Activated CD4-positive, alpha-beta T cell treated with anti-CD3 and anti-CD28 coated beads for 36 hours (primary cell): Measurements from ENCODE around the gene TSPAN9. TPM values are rescaled to one million over a fixed set of nuclear protein-coding genes. Genes with fewer than 3 reads are reported as not detected.

ENCODE experiments used
- ATAC-seq: fragments of 200-7000 bp; cut with Tn5 transposase; one replicate; pipeline ENCODE4 v1.10.0; 2021; ENCODE audit warnings: mild to moderate bottlenecking, moderate library complexity
- CTCF ChIA-PET: fragments of 350-600 bp; sonication (Branson Sonifier 250); formaldehyde crosslinking; loops from one replicate; lab custom pipeline; 2021; ENCODE audit warnings: antibody characterized with exemption; lab: Charles Lee
- POLR2A ChIA-PET: fragments of 350-600 bp; sonication (Branson Sonifier 250); formaldehyde crosslinking; loops from one replicate; lab custom pipeline; 2021; ENCODE audit warnings: antibody characterized with exemption, inconsistent platforms; lab: Charles Lee
- DNase-seq: peaks from one replicate; pipeline ENCODE4 v3.0.0-alpha.2; 2020
- H3K27ac Mint-ChIP-seq: one replicate; pipeline ENCODE4 v1.8.0; 2021; ENCODE audit warnings: mixed read lengths
- H3K27me3 Mint-ChIP-seq: one replicate; pipeline ENCODE4 v1.8.0; 2021; ENCODE audit warnings: mixed read lengths
- H3K36me3 Mint-ChIP-seq: one replicate; pipeline ENCODE4 v1.8.0; 2021; ENCODE audit warnings: low read depth, mixed read lengths
- H3K4me1 Mint-ChIP-seq: one replicate; pipeline ENCODE4 v1.8.0; 2021; ENCODE audit warnings: mixed read lengths
- H3K4me3 Mint-ChIP-seq: one replicate; pipeline ENCODE4 v1.8.0; 2021; ENCODE audit warnings: mild to moderate bottlenecking, moderate library complexity, mixed read lengths
- H3K9me3 Mint-ChIP-seq: one replicate; pipeline ENCODE4 v1.8.0; 2021; ENCODE audit warnings: low read depth, mixed read lengths
- intact Hi-C, 2 experiments: fragments of 100-400 bp; cut with DNase I in 1 of 2; cut with micrococcal nuclease in 1 of 2; formaldehyde crosslinking; loops; one replicate each; pipeline versions ENCODE4 v1.14.2 to v1.15.1; 2022 to 2024; cut with DNase I, micrococcal nuclease
- total RNA-seq, 2 experiments: library from RNA; stranded (reverse); gene quantifications; one replicate each; pipeline ENCODE4 v1.2.3, GENCODE V29; 2021

The TSPAN9 gene
- total RNA-seq, 2 experiments from 2014 or later: 0.82 to 1.3 TPM

DNA sequence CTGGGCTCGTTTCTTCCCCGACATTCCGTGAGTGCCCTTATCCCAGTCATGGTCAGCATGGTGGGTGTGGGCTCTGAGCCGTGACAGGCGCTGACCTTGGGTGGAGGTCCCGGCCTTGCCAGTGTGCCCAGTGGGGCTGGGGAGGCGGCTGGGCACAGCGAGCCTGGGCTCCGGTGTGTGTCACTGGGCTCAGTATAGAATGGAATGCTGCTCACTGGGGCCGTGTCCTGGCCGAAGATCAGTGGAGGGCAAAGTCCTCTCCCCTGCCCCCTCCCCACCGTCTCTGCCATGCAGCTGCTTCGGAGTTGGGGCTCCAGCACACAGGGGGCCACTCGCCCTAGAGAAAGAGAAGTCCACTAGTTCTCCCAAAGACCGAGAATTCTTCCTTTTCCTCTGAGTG, 164.4 kb downstream of the TSPAN9 start:
- Mint-ChIP-seq H3K4me3 (no peak overlapping the region), H3K27me3 (no peaks in the 10 kb centered on the region), H3K4me1 (no peaks in the 10 kb centered on the region), H3K27ac (no peak overlapping the region), H3K36me3 (no peaks in the 10 kb centered on the region), H3K9me3 (no peaks in the 10 kb centered on the region)
- DNase-seq (no peak), ATAC-seq (no peak)
- CTCF ChIA-PET: no interaction called here
- POLR2A ChIA-PET: no interaction called here
- intact Hi-C loops: no loop called here

DNA sequence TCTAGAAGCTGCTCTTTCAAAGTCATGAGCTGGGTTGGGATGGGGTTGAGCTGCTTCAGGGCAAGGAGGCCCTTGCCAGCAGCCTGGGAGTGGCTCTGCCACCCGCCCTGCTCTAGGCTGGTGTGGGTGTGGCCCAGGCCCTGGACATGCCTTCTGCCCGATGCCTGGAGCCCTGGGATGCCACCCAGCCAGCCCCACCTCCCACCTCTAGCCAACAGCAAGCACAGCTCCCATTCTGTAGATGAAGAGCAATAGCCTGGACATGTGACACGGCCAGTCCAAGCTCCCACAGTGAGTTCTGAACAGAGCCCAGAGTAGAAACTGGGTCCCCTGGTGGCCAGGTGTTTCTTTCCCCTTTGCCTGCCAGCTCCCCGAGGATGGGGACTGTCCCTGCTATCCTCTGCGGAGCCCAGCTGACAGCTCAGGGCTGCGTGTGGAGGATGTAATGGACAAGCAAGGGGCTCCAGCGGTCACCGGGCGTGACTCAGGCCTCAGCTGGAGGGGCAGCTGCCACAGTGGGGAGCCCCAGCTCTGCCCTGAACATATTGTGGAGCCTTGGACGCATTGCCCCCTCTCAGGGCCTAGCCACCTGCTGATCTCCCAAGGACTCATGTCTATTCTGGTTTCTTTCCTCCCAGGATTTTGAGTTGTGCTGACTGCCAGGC, 165.2 kb downstream of the TSPAN9 start:
- H3K4me1 Mint-ChIP-seq: no peaks in the 10 kb centered on the region
- DNase-seq: no peak
- ChIA-PET POLR2A (no interaction called here), CTCF (interaction anchor here (1.6 kb wide), 1 partner anchor 33 kb away, joined by 6 read pairs; no protein-coding TSS in a partner anchor)
- no peaks in the 10 kb centered on the region for H3K9me3 Mint-ChIP-seq
- no peak overlapping the region for H3K4me3 Mint-ChIP-seq
- ATAC-seq: no peak
- no peaks in the 10 kb centered on the region for H3K36me3 Mint-ChIP-seq
- H3K27ac Mint-ChIP-seq: no peak overlapping the region
- no peaks in the 10 kb centered on the region for H3K27me3 Mint-ChIP-seq
- intact Hi-C loops: no loop called here

DNA sequence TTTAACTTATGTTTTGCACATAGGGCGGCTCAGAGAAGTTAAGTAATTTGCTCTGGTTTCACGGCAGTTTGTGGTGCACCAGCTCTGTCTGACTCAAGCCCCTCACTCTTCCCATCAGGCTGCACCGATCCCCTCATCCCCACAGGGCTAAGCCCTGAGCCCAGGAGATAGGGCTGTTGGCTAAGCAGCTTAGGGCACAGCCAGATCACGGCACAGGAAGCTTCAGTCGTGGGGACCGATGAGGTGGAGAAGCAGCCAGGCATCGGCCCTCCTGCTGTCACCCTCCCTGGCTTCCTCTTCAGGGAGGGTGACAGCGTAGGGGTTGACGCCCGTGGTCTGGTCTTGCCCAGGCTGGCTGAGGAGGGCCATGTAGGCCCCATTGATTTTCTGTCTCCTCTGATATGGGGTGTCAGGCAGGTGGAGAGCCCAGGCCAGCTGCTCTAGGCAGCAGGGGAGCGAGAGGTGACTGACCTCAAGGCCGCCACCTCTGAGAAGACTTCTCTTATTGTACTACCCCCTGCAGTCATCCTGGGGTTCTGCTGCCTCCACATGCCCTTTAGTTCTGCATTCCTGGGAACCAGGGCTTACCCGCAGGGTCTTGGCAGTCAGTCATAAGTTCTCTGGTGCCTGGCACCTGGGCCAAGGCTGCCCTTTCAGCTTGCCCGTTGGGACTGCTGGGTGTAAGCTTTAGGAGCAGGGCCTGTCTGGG, 166.4 kb downstream of the TSPAN9 start:
- Mint-ChIP-seq H3K9me3 (no peaks in the 10 kb centered on the region), H3K36me3 (no peaks in the 10 kb centered on the region), H3K4me1 (no peaks in the 10 kb centered on the region), H3K27me3 (no peaks in the 10 kb centered on the region), H3K27ac (no peak overlapping the region), H3K4me3 (no peak overlapping the region)
- ATAC-seq (no peak), DNase-seq (no peak)
- ChIA-PET POLR2A (no interaction called here), CTCF (interaction anchor here (1.6 kb wide), 1 partner anchor 32 kb away, joined by 6 read pairs; no protein-coding TSS in a partner anchor)
- intact Hi-C loops: no loop called here

DNA sequence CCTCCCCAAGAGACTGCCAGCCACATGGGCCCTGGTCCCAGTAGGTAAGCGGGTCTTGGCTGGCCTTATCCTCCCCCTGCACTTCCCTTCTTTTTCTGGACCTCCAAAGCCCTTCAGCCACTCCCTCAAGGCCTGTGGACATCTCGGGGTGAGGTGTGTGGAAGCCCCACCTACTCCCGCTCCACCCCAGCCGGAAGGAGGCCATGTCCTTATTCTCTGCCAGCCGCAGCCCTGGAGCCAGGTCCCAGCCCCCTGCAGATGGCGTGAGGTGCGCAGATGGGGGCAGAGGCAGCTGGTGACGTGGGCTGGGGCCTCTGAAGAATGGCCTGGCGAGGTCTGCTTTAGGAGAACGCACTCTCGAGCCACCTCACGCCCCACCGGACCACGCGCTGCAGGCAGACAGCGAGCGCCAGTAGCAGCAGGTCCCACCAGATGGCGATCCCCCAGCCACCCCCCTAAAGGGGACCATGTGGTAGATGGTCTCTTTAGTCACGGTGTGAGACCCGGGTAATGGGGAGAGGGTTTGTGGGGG, 167.1 kb downstream of the TSPAN9 start:
- CTCF ChIA-PET: no interaction called here
- Mint-ChIP-seq H3K36me3 (no peaks in the 10 kb centered on the region), H3K9me3 (no peaks in the 10 kb centered on the region), H3K4me3 (no peak overlapping the region), H3K27ac (no peak overlapping the region), H3K27me3 (no peaks in the 10 kb centered on the region), H3K4me1 (peaks cover 4% of the 10 kb centered on the region)
- no peak for ATAC-seq
- POLR2A ChIA-PET: no interaction called here
- DNase-seq: no peak
- intact Hi-C loops: no loop called here

DNA sequence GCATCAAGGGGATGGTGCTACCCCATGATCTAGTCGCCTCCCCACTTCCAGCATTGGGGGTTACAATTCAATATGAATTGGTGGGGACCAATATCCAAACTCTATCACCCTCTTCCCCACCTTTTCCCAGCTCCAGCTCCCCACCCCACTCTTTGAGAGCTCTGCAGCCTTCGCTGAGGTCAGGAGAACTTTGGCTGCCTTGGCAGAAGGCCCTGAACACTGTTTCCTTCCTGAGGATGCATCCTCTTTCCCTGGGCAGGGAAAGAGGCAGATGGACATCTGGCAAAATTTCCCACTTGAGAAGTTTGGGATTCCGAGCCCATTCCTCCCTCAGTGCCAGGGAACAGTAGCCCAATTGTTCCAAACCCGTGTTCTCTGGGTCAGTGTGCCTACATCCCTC, 169.1 kb downstream of the TSPAN9 start:
- ATAC-seq (no peak), DNase-seq (no peak)
- Mint-ChIP-seq H3K36me3 (no peaks in the 10 kb centered on the region), H3K27ac (no peak overlapping the region), H3K4me1 (peaks cover 6% of the 10 kb centered on the region), H3K27me3 (no peaks in the 10 kb centered on the region), H3K4me3 (no peak overlapping the region), H3K9me3 (no peaks in the 10 kb centered on the region)
- ChIA-PET CTCF (interaction anchor here (0.7 kb wide), 1 partner anchor 1776 kb away, joined by 3 read pairs; no protein-coding TSS in a partner anchor), POLR2A (no interaction called here)
- intact Hi-C loops: no loop called here

DNA sequence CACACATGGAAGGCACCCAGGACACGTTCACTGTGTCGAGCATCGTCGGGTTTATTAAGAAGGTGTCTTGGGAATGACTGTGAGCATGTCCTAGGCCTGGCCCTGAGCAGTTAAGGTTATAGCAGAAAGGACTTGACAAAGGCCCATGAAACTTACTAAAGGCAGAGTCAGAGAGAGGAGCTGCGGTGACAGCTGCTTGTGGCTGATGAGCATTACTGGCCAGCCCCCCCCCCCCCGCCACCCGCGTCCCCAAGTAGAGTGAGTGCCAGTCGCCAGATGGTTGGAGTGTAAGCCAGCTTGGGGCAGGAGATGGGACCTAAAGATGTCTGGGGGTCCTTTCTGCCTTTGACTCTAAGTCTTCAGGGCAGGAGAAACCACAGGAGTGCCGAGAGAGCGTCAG, 169.9 kb downstream of the TSPAN9 start:
- CTCF ChIA-PET: no interaction called here
- Mint-ChIP-seq H3K9me3 (no peaks in the 10 kb centered on the region), H3K27ac (no peak overlapping the region), H3K4me3 (no peak overlapping the region), H3K27me3 (no peaks in the 10 kb centered on the region), H3K36me3 (no peaks in the 10 kb centered on the region), H3K4me1 (peaks cover 6% of the 10 kb centered on the region)
- intact Hi-C loops: no loop called here
- POLR2A ChIA-PET: no interaction called here
- no peak for DNase-seq
- ATAC-seq: no peak

DNA sequence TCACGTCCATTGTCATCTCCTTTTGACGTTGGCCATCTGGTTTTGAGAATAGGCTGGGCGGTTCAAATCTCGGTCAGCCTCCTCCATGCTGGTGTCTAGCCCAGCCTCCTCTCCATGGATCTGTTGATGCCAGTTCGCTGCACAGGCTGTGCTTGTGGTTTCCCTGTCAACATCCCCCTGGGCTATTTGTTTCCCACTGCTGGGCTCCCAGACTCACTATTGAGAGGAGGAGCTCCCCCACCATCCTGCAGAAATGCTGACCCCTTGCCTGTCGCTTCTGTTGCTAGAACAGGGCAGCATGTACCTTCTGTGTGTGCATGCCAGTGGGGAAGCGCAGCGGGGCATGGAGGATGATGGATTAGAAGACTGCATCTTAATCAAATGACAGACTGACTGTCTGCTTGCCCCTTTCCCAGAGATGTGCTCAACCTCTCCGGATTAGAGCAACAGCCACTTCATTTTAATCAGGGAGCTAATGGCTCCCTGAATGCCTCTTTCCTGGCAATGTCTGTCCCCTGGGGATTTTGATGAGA, 170.5 kb downstream of the TSPAN9 start:
- intact Hi-C loops: no loop called here
- CTCF ChIA-PET: interaction anchor here (1.3 kb wide), 1 partner anchor 28 kb away, joined by 6 read pairs; no protein-coding TSS in a partner anchor
- no peaks in the 10 kb centered on the region for H3K9me3 Mint-ChIP-seq
- no peak for DNase-seq
- H3K27me3 Mint-ChIP-seq: no peaks in the 10 kb centered on the region
- no peaks in the 10 kb centered on the region for H3K36me3 Mint-ChIP-seq
- no peak overlapping the region for H3K27ac Mint-ChIP-seq
- ATAC-seq: no peak
- no peak overlapping the region for H3K4me3 Mint-ChIP-seq
- POLR2A ChIA-PET: no interaction called here
- H3K4me1 Mint-ChIP-seq: peaks cover 6% of the 10 kb centered on the region

DNA sequence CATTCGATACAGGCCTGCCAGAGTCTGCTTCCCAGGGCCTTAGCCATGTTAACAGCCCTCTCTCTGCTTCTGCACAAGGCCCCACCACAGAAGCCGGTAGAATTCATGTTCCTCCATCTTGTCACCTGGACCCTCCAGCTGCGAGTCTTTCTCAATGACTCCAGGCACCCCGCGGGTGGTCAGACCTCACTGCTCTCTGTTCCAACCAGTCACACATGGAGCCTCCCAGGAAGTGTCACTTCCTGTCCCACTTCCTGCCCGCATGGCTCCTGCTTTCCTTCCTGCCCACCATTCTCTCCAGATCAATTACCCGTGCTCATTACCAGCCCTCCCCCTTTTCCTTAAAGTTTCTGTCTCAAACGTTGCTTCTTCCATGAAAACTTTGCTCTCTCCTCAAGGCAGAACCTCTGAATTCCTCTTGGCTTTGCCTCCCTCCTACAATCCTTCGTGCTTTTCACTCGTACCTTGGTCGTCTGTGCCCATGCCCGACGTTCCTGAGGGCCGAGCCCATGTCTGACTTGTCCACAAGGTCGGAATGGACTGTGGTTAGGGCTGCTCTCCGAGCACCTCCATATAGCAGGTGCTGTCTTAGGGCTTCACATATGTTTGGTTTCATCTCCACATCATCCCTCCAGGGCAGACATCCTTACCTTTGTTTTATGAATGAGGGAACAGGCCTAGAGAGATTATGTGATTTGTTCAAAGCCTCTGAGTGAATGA, 172.1 kb downstream of the TSPAN9 start:
- H3K4me1 Mint-ChIP-seq: peaks cover 6% of the 10 kb centered on the region
- no peaks in the 10 kb centered on the region for H3K36me3 Mint-ChIP-seq
- no peaks in the 10 kb centered on the region for H3K27me3 Mint-ChIP-seq
- peak overlapping the region; percentile 4 for H3K27ac Mint-ChIP-seq
- no peaks in the 10 kb centered on the region for H3K9me3 Mint-ChIP-seq
- intact Hi-C loops: no loop called here
- no peak overlapping the region for H3K4me3 Mint-ChIP-seq
- ChIA-PET CTCF (no interaction called here), POLR2A (no interaction called here)
- ATAC-seq: no peak
- DNase-seq: no peak

DNA sequence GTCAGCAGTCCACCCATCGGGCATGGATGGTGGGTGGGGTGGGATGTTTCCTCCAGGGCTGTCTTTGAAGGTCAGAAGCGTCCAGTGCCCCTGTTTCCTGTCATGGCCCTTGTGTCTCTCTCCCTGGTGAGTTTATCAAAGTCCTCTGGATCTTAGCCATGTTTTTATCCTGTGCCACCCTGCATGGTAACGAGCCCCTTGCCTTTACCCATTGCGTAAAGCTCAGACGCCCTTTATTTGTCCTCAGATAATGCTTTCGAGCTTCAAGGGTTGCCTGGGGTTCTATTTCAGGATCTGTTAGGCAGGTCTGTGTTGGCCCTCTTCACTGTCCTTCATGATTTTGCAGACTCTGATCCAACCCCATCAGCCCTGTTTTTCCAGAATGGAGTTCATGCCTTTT, 172.9 kb downstream of the TSPAN9 start:
- ChIA-PET CTCF (no interaction called here), POLR2A (no interaction called here)
- intact Hi-C loops: no loop called here
- no peaks in the 10 kb centered on the region for H3K36me3 Mint-ChIP-seq
- no peaks in the 10 kb centered on the region for H3K9me3 Mint-ChIP-seq
- H3K27me3 Mint-ChIP-seq: no peaks in the 10 kb centered on the region
- H3K4me3 Mint-ChIP-seq: no peak overlapping the region
- peaks cover 6% of the 10 kb centered on the region for H3K4me1 Mint-ChIP-seq
- ATAC-seq (no peak), DNase-seq (no peak)
- H3K27ac Mint-ChIP-seq: no peak overlapping the region

DNA sequence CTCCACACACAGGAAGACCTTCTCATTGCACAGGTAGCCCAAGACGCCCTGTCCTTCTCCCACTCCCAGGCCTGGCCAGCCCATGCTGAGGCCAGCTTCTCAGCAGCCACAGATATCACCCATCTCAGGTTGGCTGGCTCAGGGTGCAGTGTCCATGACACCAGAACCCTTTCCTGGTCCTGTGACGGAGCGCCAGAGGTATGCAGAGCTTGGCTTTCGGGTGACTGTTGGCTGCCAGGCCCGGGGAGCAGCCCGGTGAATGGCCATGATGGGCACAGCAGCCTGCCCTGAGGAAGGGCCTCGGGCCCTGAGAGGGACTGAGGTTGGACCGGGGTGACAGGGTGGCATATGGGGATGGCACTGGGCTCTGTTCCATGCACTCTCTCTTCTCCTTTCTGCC, 173.4 kb downstream of the TSPAN9 start:
- Mint-ChIP-seq H3K27me3 (no peaks in the 10 kb centered on the region), H3K27ac (no peak overlapping the region), H3K36me3 (no peaks in the 10 kb centered on the region), H3K9me3 (no peaks in the 10 kb centered on the region), H3K4me3 (no peak overlapping the region), H3K4me1 (peaks cover 6% of the 10 kb centered on the region)
- no peak for DNase-seq
- intact Hi-C loops: no loop called here
- ChIA-PET CTCF (no interaction called here), POLR2A (no interaction called here)
- no peak for ATAC-seq

DNA sequence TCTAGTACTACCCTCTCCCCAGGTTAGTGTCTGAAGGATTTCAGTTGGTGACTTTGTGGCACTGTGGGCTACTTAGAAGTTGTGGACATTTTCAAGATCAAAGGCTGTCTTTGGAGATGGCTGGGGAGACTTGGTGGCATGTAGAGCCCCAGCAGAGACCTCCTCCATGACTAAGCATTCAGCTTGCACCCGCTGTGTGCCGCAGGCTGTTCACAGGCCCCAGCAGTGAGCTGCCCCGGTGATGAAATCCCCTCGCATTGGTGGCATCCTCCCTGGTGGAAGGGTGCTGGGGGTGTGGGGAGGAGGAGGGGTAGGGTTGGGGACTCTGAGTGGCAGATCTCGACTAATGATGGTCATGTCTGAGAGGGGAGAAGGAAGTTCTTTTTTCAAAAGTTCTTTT, 173.9 kb downstream of the TSPAN9 start:
- DNase-seq (no peak), ATAC-seq (no peak)
- Mint-ChIP-seq H3K9me3 (no peaks in the 10 kb centered on the region), H3K4me1 (peaks cover 6% of the 10 kb centered on the region), H3K4me3 (no peak overlapping the region), H3K27me3 (no peaks in the 10 kb centered on the region), H3K27ac (no peak overlapping the region), H3K36me3 (no peaks in the 10 kb centered on the region)
- intact Hi-C loops: no loop called here
- ChIA-PET POLR2A (no interaction called here), CTCF (no interaction called here)
